Measurements from ENCODE around the gene ISCA2.

- TF ChIP-seq, protein P1, sequence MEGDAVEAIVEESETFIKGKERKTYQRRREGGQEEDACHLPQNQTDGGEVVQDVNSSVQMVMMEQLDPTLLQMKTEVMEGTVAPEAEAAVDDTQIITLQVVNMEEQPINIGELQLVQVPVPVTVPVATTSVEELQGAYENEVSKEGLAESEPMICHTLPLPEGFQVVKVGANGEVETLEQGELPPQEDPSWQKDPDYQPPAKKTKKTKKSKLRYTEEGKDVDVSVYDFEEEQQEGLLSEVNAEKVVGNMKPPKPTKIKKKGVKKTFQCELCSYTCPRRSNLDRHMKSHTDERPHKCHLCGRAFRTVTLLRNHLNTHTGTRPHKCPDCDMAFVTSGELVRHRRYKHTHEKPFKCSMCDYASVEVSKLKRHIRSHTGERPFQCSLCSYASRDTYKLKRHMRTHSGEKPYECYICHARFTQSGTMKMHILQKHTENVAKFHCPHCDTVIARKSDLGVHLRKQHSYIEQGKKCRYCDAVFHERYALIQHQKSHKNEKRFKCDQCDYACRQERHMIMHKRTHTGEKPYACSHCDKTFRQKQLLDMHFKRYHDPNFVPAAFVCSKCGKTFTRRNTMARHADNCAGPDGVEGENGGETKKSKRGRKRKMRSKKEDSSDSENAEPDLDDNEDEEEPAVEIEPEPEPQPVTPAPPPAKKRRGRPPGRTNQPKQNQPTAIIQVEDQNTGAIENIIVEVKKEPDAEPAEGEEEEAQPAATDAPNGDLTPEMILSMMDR (IDR thresholded peaks at IDR 0.05): no peak
- no peak for TF ChIP-seq POLR2A (IDR thresholded peaks at IDR 0.05)
Measured at GRCh38 chr14:74480046-74480445, 13.5 kb upstream of the ISCA2 start.
